Measurements from ENCODE around the gene SRGAP3.

- no peak for TF ChIP-seq CTCF (conservative IDR thresholded peaks at IDR 0.05 in 1 of 2, IDR thresholded peaks at IDR 0.05 in 1 of 2; ENCODE audit: low read depth in 1 of 2, low read length in 2 of 2)
- TF ChIP-seq EZH2 (IDR thresholded peaks at IDR 0.05; ENCODE audit: low read length, missing control alignments), result no peak
These were observed 178.5 kb downstream of the SRGAP3 start for GRCh38 chr3:9070961-9071360.
